ENCODE results near the gene LMBR1L.

DNA sequence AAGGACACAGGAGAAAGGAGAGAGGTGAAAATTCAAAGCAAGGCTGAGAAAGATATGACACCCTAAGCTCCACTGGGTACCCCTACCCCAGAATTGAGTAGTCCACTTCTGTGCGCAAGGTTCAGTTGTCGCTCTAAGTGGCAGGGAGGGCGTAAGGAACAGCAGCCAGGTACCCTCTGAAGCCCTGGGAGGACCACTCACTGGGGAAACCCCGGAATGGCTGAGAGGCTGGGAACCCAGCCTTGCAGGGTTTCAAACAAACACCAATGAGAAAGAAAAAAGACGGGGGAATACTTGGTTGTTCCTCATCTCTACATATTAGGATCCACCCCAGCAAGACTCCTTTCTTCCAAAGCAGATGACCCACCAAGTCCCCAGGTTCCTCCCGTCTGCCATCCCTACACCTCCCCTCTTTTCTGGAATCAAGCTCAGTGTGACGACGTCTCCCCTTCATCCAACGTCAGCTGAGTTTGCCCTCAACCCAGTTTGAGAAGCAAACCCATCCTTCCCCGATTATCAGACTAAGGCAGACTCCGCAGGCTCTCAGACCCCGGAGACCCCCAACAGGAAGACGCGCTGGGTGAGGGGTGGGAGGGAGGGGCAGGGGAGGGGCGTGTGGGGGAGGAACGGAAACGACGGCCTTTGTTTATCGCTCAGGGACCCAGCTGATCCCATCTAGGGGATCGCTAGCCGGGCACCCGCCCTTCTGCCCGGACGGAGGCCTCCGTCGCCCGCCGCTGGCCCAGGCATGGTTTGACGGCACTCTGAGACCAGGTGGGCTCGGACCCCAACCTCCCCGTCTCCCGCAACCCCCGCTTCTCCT lies 795 bp downstream of the LMBR1L start:
- TF ChIP-seq CTCF (conservative IDR thresholded peaks at IDR 0.05; ENCODE audit: low read length) = no peak
- TF ChIP-seq EZH2phosphoT487 (IDR thresholded peaks at IDR 0.05; ENCODE audit: borderline replicate concordance, low read depth, low read length) = no peak
